GM12878 (cell line): ENCODE results near the gene SLMAP. TPM values are rescaled to one million over a fixed set of nuclear protein-coding genes. Genes with fewer than 3 reads are reported as not detected.

Source experiments
- ATAC-seq: fragments of 200-7000 bp; cut with Tn5 transposase; 3 replicates; pipeline ENCODE4 v1.9.1; 2020; ENCODE audit warnings: mild to moderate bottlenecking, moderate library complexity
- BruUV-seq: library from RNA; stranded (reverse); fragments of 400-500 nt; replicated peaks from 2 replicates; lab custom pipeline; 2021; lab: Mats Ljungman, UMichigan
- CTCF ChIA-PET: fragments of 300-600 bp; sonication (Branson Sonifier 250); formaldehyde crosslinking; extraction: SDS; loops from one replicate; lab custom pipeline; 2021; ENCODE audit warnings: inconsistent platforms; lab: Yijun Ruan, JAX
- POLR2A ChIA-PET: fragments of 350-600 bp; formaldehyde crosslinking; extraction: SDS; loops from one replicate; lab custom pipeline; 2021; ENCODE audit warnings: inconsistent platforms; lab: Charles Lee
- RAD21 ChIA-PET: fragments of 300-600 bp; sonication (Branson Sonifier 250); formaldehyde crosslinking; loops from one replicate; lab custom pipeline; 2023; ENCODE audit warnings: antibody characterized with exemption; ENCODE audit not compliant: unreplicated experiment; lab: Charles Lee
- SMC1A ChIA-PET: fragments of 300-600 bp; sonication (Branson Sonifier 250); formaldehyde crosslinking; loops from one replicate; lab custom pipeline; 2023; ENCODE audit not compliant: unreplicated experiment, uncharacterized antibody; lab: Charles Lee
- DNase-seq: peaks from one replicate; pipeline ENCODE4 v3.0.0-alpha.2; 2011; ENCODE audit warnings: low read depth, low spot score
- FAIRE-seq: peaks from 3 replicates; lab custom pipeline; 2011; peaks lifted over from hg19 to GRCh38; lab: Jason Lieb, UNC
- H2AFZ ChIP-seq: 2 replicates; pipeline ENCODE4 v1.6.0; 2011; ENCODE audit warnings: low read depth, low read length, control low read depth; ENCODE audit not compliant: control insufficient read depth
- H3K27ac ChIP-seq: 2 replicates; pipeline ENCODE4 v1.5.1; 2011; ENCODE audit warnings: control low read depth; ENCODE audit not compliant: control insufficient read depth, insufficient read depth
- H3K27me3 ChIP-seq, 2 experiments: replicated peaks in 1 of 2; 2 replicates each; pipeline versions ENCODE4 v1.6.0 to v1.6.1; 2011; ENCODE audit warnings: low read length in 1 of 2; ENCODE audit not compliant: control insufficient read depth in 2 of 2, insufficient read depth in 2 of 2
- H3K36me3 ChIP-seq, 2 experiments: 2 replicates each; pipeline ENCODE4 v1.5.1; 2011; ENCODE audit warnings: low read length in 1 of 2; ENCODE audit not compliant: control insufficient read depth in 2 of 2, insufficient read depth in 2 of 2
- H3K4me1 ChIP-seq: 2 replicates; pipeline ENCODE4 v1.6.1; 2011; ENCODE audit warnings: mild to moderate bottlenecking, low read length, moderate library complexity, mixed read lengths; ENCODE audit not compliant: control insufficient read depth, insufficient read depth
- H3K4me2 ChIP-seq: 2 replicates; pipeline ENCODE4 v1.6.0; 2011; ENCODE audit warnings: control low read depth; ENCODE audit not compliant: control insufficient read depth, insufficient read depth
- H3K4me3 ChIP-seq: fragments of 200-600 bp; sonication (generic); 2 replicates; pipeline ENCODE4 v1.5.1; 2016
- H3K79me2 ChIP-seq: 2 replicates; pipeline ENCODE4 v1.6.0; 2011; ENCODE audit warnings: low read length; ENCODE audit not compliant: control insufficient read depth, insufficient read depth
- H3K9ac ChIP-seq: 2 replicates; pipeline ENCODE4 v1.8.0; 2011; ENCODE audit warnings: low read length, control low read depth, mixed read lengths; ENCODE audit not compliant: control insufficient read depth, insufficient read depth
- H3K9me3 ChIP-seq: replicated peaks from 3 replicates; pipeline ENCODE4 v1.5.1; 2011; ENCODE audit warnings: mild to moderate bottlenecking, low read length; ENCODE audit not compliant: control insufficient read depth, insufficient read depth
- H4K20me1 ChIP-seq: 2 replicates; pipeline ENCODE4 v1.6.0; 2011; ENCODE audit not compliant: control insufficient read depth, insufficient read depth
- DPF2 ChIP-seq: fragments of 450-650 bp; IDR thresholded peaks from 2 replicates; pipeline ENCODE4 v1.6.1; 2017; ENCODE audit warnings: mild to moderate bottlenecking
- HCFC1 ChIP-seq: fragments of 150-350 bp; IDR thresholded peaks from 2 replicates; pipeline ENCODE4 v1.6.1; 2014; ENCODE audit warnings: low read length
- NFXL1 ChIP-seq: fragments of 450-650 bp; IDR thresholded peaks from 2 replicates; pipeline ENCODE4 v1.6.1; 2017; ENCODE audit warnings: antibody characterized with exemption, mild to moderate bottlenecking, borderline replicate concordance
- NR2C1 ChIP-seq: fragments of 450-650 bp; IDR thresholded peaks from 2 replicates; pipeline ENCODE4 v1.6.1; 2017; ENCODE audit warnings: antibody characterized with exemption, mild to moderate bottlenecking, moderate library complexity
- SMAD5 ChIP-seq: IDR thresholded peaks from 2 replicates; pipeline ENCODE4 v1.6.1; 2016; ENCODE audit warnings: antibody characterized with exemption, low read depth
- SP1 ChIP-seq: IDR thresholded peaks from one replicate; pipeline ENCODE4 v1.6.1; 2011; ENCODE audit warnings: low read depth, low read length
- ZSCAN29 ChIP-seq: fragments of 450-650 bp; IDR thresholded peaks from 2 replicates; pipeline ENCODE4 v1.6.1; 2017; ENCODE audit warnings: mild to moderate bottlenecking, moderate library complexity
- WGBS: methylation state at CpG from one replicate; pipeline ENCODE4 v1.1.6; 2016; ENCODE audit warnings: low lambda C conversion rate; ENCODE audit not compliant: insufficient replicate concordance, insufficient coverage; ENCODE audit errors: missing lambda C conversion rate; 5-methylcytosine and 5-hydroxymethylcytosine counted together
- in situ Hi-C: fragments of 300-500 bp; cut with MboI; formaldehyde crosslinking; loops from 9 replicates; pipeline ENCODE4 v1.14.3; 2018; ENCODE audit warnings: mixed read lengths
- intact Hi-C: fragments of 100-400 bp; cut with micrococcal nuclease; formaldehyde crosslinking; loops from one replicate; pipeline ENCODE4 v1.14.2; 2022; ENCODE audit not compliant: unreplicated experiment
- polyA plus RNA-seq, 11 experiments: library from polyadenylated mRNA; depleted of rRNA in 4 of 11; unstranded in 6 of 11; stranded (reverse) in 5 of 11; fragments of >200 nt; fragmentation: Nextera tagmentation in 4 of 11; fragmentation: Illumina TruSeq in 1 of 11; extraction: Ambion mirVana in 4 of 11; extraction: Trizol in 1 of 11; gene quantifications; 1 replicate in 1 of 11; 2 replicates in 10 of 11; pipeline versions ENCODE4 v1.2.1 to v1.2.3, GENCODE V29; 2011 to 2016; ENCODE audit warnings: inconsistent platforms in 2 of 11, missing spikeins in 2 of 11, low read depth in 1 of 11
- total RNA-seq, 4 experiments: library from RNA; depleted of rRNA in 3 of 4; stranded (reverse); fragments of >200 nt in 3 of 4; fragmentation: Illumina TruSeq in 1 of 4; extraction: Trizol in 1 of 4; gene quantifications; 2 replicates each; pipeline versions ENCODE4 v1.2.1 to v1.2.3, GENCODE V29; 2013 to 2021
- TF ChIP-seq, protein P1 (sequence below): IDR thresholded peaks from 2 replicates; pipeline ENCODE4 v1.6.1; 2011; ENCODE audit warnings: low read depth, mild to moderate bottlenecking, low read length, moderate library complexity, borderline replicate concordance; ENCODE audit errors: extremely low read depth

SLMAP gene
- total and polyA plus RNA-seq, 10 of the 15 experiments (the other 5 are each of a cell fraction or from before 2014, with no cell fraction given): 8.3 to 43.8 (median 26.4) TPM

DNA sequence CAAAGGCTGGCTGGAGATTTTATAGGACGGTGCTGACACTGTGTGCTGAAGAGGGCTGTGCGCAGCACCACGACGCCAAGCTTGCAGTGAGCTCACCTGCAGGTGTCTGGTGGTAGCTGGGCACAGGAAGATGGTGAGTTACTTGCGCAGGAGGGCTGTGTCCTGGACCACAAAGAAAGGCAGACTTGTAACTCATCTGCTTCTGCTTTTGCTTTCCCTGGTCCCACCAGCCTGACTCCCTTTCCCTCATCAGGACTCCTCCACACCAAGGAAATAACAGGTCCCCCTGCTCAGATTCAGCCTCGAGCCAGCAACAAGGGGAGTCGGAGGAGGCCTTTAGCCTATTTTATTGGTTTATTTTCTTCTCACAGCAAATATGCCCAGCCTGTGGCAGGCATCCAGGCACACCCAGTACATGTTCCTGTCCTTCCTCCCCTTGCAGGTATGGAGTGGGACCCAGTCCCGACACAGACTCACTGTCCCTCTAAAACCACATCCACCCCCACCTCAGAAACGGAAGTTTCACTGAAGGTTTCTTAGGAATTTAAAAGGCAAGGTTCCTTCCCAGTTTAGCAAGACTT is 216.5 kb downstream of the SLMAP start:
- H3K79me2 ChIP-seq: no peaks in the 10 kb centered on the region
- in situ Hi-C loops: no loop called here
- ATAC-seq (no peak; the same call in 2 of the 3 replicates), DNase-seq (no peak)
- no peak overlapping the region for H2AFZ ChIP-seq
- no TSS peak for BruUV-seq
- no peaks in the 10 kb centered on the region for H3K27me3 ChIP-seq
- SMC1A ChIA-PET: interaction anchor here (0.9 to 2.7 kb wide), 2 partner anchors 11 kb away, joined by 3 to 12 read pairs; no protein-coding TSS in a partner anchor
- CTCF ChIA-PET: no interaction called here
- H3K9ac ChIP-seq: no peak overlapping the region
- H3K27ac ChIP-seq: no peak overlapping the region
- no peaks in the 10 kb centered on the region for H3K9me3 ChIP-seq
- intact Hi-C loops: no loop called here
- H3K36me3 ChIP-seq: no peaks in the 10 kb centered on the region
- no peak for TF ChIP-seq NFXL1
- TF ChIP-seq ZSCAN29: no peak
- TF ChIP-seq DPF2: no peak
- no peak for TF ChIP-seq NR2C1
- TF ChIP-seq, protein P1, sequence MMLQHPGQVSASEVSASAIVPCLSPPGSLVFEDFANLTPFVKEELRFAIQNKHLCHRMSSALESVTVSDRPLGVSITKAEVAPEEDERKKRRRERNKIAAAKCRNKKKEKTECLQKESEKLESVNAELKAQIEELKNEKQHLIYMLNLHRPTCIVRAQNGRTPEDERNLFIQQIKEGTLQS: no peak
- no peak for TF ChIP-seq HCFC1
- TF ChIP-seq SMAD5: no peak
- no peak for TF ChIP-seq SP1
- TF ChIP-seq, all 136 proteins: peak for 0
- no peak for FAIRE-seq
- Histone ChIP-seq H3K4me1 (no peaks in the 10 kb centered on the region), H3K4me3 (no peak overlapping the region), H3K4me2 (no peak overlapping the region), H4K20me1 (no peaks in the 10 kb centered on the region)
- POLR2A ChIA-PET: no interaction called here
- WGBS: 48% methylated on average over 9 of the region's 9 CpGs
- RAD21 ChIA-PET: interaction anchor here (1.1 to 1.4 kb wide), 2 partner anchors 10 to 205 kb away, joined by 3 to 4 read pairs; no protein-coding TSS in a partner anchor
